Measurements from ENCODE around the gene FIGNL1.

Gene FIGNL1

GRCh38 chr7:50481867-50482266, 31.7 kb upstream of the FIGNL1 start:
- no peaks in the 10 kb centered on the region for H4K20me1 ChIP-seq (ENCODE audit: insufficient read depth, low read length)
- no peak overlapping the region for H3K27ac ChIP-seq (ENCODE audit: low read length)
- no peak overlapping the region for H3K9ac ChIP-seq (ENCODE audit: low read length)
- H3K4me3 ChIP-seq (ENCODE audit: low read length), result no peak overlapping the region
- TF ChIP-seq CTCF (IDR thresholded peaks at IDR 0.05; ENCODE audit: low read depth, low read length), result 0 out of 2 replicates have a peak, but pooled peaks have one; percentile 6
- TF ChIP-seq EZH2phosphoT487 (IDR thresholded peaks at IDR 0.05; ENCODE audit: low read depth), result no peak
- H3K79me2 ChIP-seq (ENCODE audit: low read length), result no peaks in the 10 kb centered on the region
- H3K36me3 ChIP-seq (replicated peaks; ENCODE audit: low read depth, low read length), result no peaks in the 10 kb centered on the region
- no peak overlapping the region for H2AFZ ChIP-seq (ENCODE audit: low read depth, low read length)
- H3K27me3 ChIP-seq (ENCODE audit: low read depth, low read length), result no peaks in the 10 kb centered on the region
- H3K9me3 ChIP-seq (ENCODE audit: insufficient read depth, low read length), result no peaks in the 10 kb centered on the region
- no peak overlapping the region for H3K4me2 ChIP-seq (ENCODE audit: low read length)
- no peaks in the 10 kb centered on the region for H3K4me1 ChIP-seq (ENCODE audit: low read length)

GRCh38 chr7:50480797-50481196, 30.6 kb upstream of the FIGNL1 start:
- Histone ChIP-seq H4K20me1 (ENCODE audit: insufficient read depth, low read length) (no peaks in the 10 kb centered on the region), H3K9ac (ENCODE audit: low read length) (no peak overlapping the region), H3K4me1 (ENCODE audit: low read length) (peaks cover 4% of the 10 kb centered on the region), H3K36me3 (replicated peaks; ENCODE audit: low read depth, low read length) (no peaks in the 10 kb centered on the region), H3K4me2 (ENCODE audit: low read length) (no peak overlapping the region), H2AFZ (ENCODE audit: low read depth, low read length) (no peak overlapping the region), H3K4me3 (ENCODE audit: low read length) (no peak overlapping the region), H3K9me3 (ENCODE audit: insufficient read depth, low read length) (no peaks in the 10 kb centered on the region), H3K27ac (ENCODE audit: low read length) (no peak overlapping the region), H3K79me2 (ENCODE audit: low read length) (no peaks in the 10 kb centered on the region), H3K27me3 (ENCODE audit: low read depth, low read length) (no peaks in the 10 kb centered on the region)
- no peak for TF ChIP-seq EZH2phosphoT487 (IDR thresholded peaks at IDR 0.05; ENCODE audit: low read depth)
- TF ChIP-seq CTCF (IDR thresholded peaks at IDR 0.05; ENCODE audit: low read depth, low read length), result no peak

GRCh38 chr7:50479743-50480517, 29.8 kb upstream of the FIGNL1 start:
- Histone ChIP-seq H3K27me3 (ENCODE audit: low read depth, low read length) (no peaks in the 10 kb centered on the region), H3K27ac (ENCODE audit: low read length) (no peak overlapping the region), H3K9ac (ENCODE audit: low read length) (no peak overlapping the region), H3K36me3 (replicated peaks; ENCODE audit: low read depth, low read length) (no peaks in the 10 kb centered on the region), H3K4me1 (ENCODE audit: low read length) (peaks cover 13% of the 10 kb centered on the region), H4K20me1 (ENCODE audit: insufficient read depth, low read length) (no peaks in the 10 kb centered on the region), H3K9me3 (ENCODE audit: insufficient read depth, low read length) (no peaks in the 10 kb centered on the region), H3K4me3 (ENCODE audit: low read length) (no peak overlapping the region), H2AFZ (ENCODE audit: low read depth, low read length) (no peak overlapping the region), H3K4me2 (ENCODE audit: low read length) (no peak overlapping the region), H3K79me2 (ENCODE audit: low read length) (no peaks in the 10 kb centered on the region)
- TF ChIP-seq CTCF (IDR thresholded peaks at IDR 0.05; ENCODE audit: low read depth, low read length) (no peak), EZH2phosphoT487 (IDR thresholded peaks at IDR 0.05; ENCODE audit: low read depth) (no peak)

- Histone ChIP-seq H3K9ac (ENCODE audit: low read length) (no peak overlapping the region), H3K4me3 (ENCODE audit: low read length) (no peak overlapping the region), H3K4me2 (ENCODE audit: low read length) (no peak overlapping the region), H3K79me2 (ENCODE audit: low read length) (no peaks in the 10 kb centered on the region), H2AFZ (ENCODE audit: low read depth, low read length) (no peak overlapping the region), H3K27ac (ENCODE audit: low read length) (no peak overlapping the region), H3K27me3 (ENCODE audit: low read depth, low read length) (no peaks in the 10 kb centered on the region), H3K4me1 (ENCODE audit: low read length) (peaks cover 22% of the 10 kb centered on the region), H3K9me3 (ENCODE audit: insufficient read depth, low read length) (no peaks in the 10 kb centered on the region), H4K20me1 (ENCODE audit: insufficient read depth, low read length) (no peaks in the 10 kb centered on the region), H3K36me3 (replicated peaks; ENCODE audit: low read depth, low read length) (no peaks in the 10 kb centered on the region)
- no peak for TF ChIP-seq EZH2phosphoT487 (IDR thresholded peaks at IDR 0.05; ENCODE audit: low read depth)
- no peak for TF ChIP-seq CTCF (IDR thresholded peaks at IDR 0.05; ENCODE audit: low read depth, low read length)
These were observed 27.5 kb upstream of the FIGNL1 start for GRCh38 chr7:50477640-50478039.
